Renal cortical epithelial cell (primary cell): ENCODE measurements around the gene PIK3C3. TPM values are rescaled to one million over a fixed set of nuclear protein-coding genes. Genes with fewer than 3 reads are reported as not detected.
"Not testable (repeated sequence)": the region's sequence is repeated elsewhere in the genome, so short reads cannot be mapped to it uniquely, and the experiment has no call there.

ENCODE experiments used
- DNase-seq: peaks from one replicate; pipeline ENCODE4 v3.0.0-alpha.2; 2011; ENCODE audit warnings: low read depth
- total RNA-seq: library from RNA; depleted of rRNA; stranded (reverse); fragments of >200 nt; gene quantifications from 2 replicates; pipeline ENCODE4 v1.2.3, GENCODE V29; 2014

PIK3C3 gene
- total RNA-seq, 1 donor from 2014 or later = 88.2 TPM

DNA sequence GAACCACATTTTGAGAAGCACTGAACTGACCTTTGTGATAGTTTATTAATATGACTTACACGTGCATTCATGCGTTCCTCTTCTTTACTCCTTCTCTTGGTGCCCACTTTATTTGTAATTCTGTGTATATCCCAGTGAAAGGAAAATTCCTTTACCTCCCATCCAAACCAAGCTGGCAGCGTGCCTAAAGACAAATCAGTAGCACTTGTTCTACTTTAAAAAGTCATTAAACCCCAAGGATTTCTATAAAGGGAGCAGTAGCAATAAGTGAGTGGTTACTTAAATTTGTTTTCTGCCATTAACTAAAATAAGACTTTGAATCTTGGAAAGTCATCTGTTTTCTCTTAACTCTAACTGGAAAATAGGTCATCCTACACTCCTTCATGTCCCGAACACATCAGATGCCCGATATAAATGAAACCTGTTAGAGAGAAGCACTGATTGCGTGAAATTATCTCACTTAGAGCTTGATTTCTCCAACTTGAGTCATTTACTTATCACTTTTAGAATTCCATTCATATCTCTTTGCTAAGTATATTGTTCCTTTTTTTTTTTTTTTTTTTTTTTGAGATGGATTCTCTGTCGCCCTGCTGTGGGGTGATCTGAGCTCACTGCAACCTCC, 10.7 kb downstream of the PIK3C3 start:
- no peak for DNase-seq

DNA sequence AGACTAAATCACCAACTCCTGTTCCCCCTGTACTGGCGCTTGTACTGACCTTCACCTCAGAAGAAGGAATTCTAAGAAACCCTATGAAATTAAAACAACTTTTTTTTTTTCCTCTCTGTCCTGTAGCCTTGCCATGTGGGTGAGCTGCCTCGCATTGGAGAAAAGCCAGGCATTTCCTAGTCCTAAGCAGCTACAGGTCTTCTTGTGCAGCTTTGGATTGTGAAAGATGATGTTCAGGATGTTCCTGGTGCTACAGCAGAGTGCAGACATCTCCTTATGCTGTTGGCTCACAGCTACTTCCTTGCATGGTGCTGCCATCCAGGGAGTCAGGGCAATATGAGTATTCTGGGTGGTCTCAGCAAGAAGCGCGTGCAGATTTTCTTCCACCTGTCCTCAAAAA, 11.9 kb downstream of the PIK3C3 start:
- DNase-seq = no peak

DNA sequence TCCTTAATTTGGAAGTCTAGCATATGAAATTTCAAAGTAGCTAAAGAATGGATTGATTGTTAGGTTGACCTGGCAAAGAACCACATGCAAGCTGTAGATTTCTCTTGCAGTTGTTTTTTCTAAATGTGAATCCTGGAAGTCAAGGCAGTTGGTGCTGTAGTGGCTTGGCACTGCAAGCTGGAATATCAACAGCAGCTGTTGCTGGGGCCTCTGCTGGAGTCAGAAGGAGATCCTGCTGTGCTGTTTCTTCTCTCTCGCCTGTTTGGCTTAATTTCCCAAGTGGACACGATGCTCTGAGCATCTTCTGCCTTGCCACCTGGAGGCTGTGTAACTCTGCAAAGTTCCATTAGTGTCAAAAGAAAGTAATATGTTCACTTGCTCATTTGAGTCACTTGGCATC, 12.6 kb downstream of the PIK3C3 start:
- no peak for DNase-seq

DNA sequence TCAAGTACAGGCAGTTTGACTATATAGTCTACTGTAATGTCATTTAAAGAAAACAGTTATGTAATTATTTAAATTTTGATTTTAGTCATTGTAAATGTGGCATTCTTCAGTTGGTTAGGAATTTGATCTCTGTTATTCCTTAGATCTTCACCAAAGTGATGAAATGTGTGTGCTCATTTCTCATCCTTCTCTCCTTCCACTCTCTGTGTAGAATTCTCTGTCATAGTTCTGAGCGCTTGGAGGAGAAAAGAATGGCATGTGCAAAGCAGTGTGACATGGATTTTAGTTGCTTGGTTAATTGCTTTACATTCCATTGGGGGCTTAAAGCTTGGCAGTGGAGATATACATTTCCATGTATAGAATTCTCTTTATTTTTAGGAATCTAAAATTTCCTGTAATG, 14.8 kb downstream of the PIK3C3 start:
- no peak for DNase-seq

DNA sequence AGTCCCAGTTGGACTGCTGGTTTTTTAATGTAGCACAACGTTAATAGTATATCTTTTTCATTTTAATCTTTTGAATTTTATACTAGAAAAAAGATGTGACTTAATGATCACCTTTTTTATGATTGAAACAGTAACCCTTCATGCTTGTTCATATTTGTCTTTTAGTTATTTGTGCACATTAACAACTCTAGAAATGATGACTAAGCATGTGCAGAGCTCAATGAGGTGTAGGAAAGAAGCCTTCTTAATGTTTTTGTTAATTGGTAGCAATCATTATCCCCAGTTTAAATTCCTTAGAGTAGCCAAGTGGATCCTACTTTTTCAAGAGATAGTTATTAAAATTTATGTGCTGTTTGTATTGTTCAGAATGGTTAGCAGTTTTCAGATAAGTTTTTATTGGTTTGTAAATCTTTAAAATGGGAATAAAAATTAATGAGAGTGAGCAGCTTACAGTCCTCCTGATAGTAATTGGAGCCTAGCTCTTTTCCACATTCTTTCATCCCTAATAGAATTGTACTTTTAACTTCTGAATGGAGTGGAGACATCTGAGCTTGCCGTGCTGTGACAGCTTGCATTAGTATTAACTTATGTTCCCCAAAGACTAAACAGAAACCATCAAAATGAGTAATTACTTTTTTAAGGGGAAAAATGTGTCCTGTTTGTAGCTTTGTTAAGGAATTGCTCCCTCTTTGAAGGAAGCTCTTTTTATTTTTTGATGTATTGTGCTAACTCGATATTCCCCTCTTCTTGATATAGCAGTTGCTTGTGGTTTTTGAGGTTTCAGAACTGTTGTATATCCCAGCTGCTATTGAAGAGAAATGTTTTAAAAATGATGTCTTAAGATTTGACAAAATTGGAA, 17.3 kb downstream of the PIK3C3 start:
- DNase-seq = peak; percentile 36

DNA sequence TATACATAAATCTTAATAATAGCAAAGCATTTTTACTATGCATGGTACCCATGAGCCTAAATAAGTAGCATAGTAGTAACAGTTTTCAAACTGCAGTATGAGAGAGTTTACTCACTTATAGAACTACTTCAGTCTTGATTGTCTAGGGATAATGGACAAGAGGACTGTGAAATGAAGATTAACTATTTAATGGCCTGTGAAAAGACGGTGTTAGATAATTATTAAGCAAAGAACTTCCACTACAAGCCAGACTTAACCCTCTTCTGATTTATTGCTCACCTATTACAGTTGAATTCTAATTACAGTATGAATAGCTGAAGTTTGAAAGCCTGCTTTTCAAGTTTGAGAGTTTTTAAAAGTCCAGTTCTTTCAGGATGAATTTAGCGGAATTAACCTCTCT, 18.9 kb downstream of the PIK3C3 start:
- DNase-seq = peak; percentile 84

DNA sequence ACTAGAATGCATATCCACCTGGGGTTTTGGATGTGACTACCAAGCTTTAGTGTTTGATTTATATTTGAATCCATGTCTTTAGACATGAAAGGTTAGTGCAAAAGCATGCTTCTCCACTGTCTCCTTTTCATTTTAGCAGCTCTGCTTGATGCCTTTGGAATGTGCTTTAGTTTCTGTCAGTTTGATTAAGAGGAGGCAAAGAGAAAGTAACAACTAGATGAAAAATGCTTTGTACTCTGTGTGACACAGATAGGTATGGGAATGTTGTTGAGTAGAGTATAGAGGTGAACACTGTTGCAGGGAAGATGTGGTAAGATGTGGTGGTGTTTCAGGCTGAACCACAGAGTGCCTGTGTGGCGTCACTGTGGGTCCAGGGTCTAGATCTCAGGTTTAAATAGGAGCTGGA, 19.8 kb downstream of the PIK3C3 start:
- DNase-seq = peak; percentile 53

DNA sequence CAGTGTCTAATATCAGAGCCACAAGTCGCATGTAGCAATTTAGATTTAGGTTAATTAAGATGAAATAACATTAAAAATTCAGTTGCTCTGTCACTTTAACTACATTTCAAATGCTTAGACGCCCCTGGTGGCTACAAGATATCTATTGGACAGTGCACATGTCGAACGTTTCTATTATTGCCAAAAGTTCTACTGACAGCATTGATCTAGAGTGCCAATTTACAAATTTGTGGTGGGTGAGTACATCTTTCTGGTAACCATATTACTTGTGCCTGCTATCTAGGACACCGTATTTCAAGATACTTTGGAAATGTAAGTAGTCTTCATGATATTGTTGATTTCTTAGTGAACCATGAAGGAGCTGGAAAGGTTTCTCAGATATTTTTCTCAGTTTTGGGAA, 20.2 kb downstream of the PIK3C3 start:
- DNase-seq = no peak

DNA sequence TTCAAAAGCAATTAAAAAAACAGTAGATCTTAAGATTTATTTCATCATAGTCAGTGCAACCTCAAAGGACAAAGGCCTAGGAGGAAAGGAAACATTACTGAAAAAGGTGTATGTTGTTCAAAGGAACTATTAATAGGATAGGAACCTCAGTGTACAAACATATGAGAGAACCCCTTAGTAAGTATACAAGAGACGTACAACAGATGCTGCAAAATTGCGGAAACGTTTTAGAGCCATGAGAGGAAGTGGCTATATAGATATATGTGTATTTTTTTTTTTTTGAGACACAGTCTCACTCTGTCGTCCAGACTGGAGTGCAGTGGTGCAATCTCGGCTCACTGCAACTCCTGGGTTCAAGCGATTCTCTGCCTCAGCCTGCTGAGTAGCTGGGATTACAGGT, 22.2 kb downstream of the PIK3C3 start:
- no peak for DNase-seq

DNA sequence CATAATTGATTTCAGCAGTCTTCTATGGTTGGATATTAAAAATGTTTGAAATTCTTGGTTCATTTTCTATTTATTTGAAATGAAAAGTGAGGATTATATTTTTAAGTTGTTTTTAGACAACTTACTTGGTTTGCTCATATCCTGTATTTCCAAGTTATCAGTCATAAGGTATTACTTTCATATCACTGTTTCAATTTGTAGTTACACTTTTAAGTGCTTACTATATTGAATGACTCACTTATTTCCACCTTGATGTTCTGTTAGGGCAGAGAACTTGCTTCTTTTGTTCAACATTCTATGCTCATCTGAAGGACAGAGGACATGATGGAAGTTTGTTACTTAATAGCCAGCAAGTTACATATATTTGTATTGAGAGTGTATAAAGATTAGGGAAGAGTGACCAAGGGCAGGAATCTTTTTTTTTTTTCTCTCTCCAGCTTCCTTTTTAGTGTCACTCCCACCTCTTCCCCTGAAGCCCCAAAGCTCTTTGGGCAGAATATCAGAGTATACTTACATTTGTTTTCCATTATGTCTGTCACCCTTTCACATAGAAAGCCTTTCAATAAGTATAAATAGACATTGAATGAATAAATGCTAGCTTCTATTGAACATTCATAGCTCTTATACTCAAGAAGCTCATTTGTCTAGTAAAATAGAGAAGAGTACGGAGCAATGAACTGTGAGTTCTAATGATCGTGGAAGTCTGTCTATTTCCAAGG, 28.1 kb downstream of the PIK3C3 start:
- DNase-seq = peak; percentile 16

DNA sequence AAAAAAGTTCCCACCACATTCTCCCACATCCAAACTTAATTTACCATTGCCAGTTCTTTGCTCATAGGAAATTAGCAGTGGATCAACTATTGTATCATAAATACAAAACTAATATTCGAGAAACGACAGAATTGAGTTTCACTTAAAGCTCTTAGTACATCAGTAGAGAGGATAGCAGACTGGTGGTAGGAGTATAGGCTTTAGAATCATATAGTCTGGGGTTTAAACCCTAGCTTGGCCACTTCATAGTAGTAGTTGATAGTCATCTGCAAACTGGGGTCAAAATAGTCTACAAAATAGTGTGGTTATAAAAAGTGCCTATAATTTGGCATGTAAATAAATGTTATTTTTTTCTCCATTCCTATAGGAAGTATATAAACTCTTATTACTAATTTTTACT, 30.9 kb downstream of the PIK3C3 start:
- no peak for DNase-seq

DNA sequence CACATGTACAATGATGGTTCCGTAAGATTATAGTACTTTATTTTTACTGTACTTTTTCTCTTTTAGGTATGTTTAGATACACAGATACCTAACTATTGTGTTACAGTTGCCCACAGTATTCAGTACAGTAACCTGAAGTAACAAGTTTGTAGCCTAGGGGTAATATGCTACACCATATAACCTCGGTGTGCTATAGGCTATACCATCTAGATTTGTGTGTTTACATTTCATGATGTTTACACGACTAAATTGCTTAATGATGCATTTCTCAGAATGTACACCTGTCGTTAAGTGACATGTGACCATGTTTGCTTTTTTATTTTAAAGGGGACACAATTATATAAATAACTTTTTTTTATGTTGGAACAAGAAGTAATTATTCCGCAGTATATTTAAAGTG, 34.5 kb downstream of the PIK3C3 start:
- DNase-seq = no peak

DNA sequence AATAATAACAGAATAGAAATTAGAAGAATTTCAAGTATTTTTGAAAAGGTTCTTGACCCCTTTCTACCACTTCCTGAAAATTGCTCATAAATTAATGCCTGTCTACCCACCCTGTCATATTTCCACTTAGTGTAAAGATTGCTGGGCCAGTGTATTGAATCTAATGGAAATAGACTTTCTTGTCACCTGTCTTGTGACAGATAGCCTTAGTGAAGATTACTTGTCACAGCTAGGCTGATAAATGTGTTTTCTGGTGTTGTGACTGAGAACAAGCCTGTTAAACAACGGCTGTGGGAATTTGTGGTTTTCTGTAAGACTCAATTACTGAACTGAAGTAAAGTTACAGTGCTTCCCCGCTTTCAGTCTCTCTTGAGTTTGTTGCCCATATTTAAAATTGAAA, 37.0 kb downstream of the PIK3C3 start:
- DNase-seq = no peak

DNA sequence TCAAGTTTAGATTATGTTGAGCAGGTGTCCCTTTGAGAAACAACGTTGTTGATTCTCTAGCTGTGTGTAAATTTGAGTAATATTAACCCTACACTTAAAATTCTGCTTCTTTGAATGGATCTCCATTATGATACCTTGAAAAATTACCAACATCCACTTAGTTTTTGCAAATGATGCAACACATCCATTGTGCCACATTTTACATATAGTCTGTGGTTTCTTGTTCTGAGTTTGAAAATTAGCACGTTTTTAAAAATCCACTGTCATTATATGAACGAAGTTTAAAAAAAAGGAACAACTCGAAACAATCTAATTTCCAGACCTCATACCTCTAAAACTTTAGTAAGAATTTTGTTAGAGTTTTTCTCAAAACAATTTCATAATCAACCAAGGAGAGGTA, 37.7 kb downstream of the PIK3C3 start:
- no peak for DNase-seq

DNA sequence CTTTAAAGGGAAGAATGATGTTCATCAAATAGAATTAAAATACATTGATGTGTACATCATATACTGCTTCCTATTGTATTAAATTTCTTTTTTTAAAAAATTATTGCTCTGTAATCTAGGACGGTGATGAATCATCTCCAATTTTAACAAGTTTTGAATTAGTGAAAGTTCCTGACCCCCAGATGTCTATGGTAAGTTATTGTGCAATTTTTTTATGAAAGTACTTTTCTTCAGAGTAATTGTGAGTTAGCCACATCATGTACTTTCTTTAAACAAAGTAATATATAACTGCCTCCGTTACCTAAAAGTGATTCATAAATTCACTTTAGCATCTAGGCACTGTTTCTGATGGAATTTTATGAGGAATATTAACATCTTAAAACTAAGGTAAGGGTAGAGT, 38.1 kb downstream of the PIK3C3 start:
- no peak for DNase-seq

DNA sequence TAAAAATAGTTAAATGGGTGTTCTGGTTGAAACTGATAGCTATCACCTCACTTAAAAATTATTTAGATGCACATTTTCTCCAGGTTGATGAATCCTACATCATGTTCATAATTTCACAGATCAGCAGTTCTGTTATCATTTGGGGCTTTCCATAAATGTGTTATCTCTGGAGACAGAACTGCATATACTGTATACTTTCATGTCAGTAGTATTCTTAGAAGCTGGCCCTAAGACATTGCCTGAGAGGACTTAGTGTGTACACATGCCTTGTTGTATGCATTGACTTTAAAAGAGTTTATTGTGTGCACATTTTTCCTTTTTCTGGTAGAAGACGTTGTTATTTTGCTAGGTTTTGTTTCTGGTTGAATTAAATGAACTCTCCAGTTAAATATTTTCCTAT, 41.0 kb downstream of the PIK3C3 start:
- DNase-seq = no peak

DNA sequence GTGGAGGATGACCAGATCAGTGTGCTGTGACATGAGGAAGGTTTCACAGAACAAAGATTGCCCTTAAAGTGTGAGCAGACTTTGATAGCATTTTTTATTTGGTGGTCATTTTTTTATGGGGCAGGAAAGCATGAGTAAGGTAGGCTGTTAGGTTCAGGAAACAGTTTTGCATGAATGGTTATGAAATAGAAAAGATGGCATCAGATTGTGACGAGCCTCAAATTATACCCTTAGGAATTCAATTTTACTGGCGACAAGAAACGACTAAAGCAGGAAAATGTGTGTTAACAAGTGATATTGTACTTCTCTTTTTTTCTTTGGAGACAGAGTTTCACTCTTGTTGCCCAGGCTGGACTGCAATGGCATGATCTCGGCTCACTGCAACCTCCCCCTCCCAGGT, 44.7 kb downstream of the PIK3C3 start:
- DNase-seq = no peak

DNA sequence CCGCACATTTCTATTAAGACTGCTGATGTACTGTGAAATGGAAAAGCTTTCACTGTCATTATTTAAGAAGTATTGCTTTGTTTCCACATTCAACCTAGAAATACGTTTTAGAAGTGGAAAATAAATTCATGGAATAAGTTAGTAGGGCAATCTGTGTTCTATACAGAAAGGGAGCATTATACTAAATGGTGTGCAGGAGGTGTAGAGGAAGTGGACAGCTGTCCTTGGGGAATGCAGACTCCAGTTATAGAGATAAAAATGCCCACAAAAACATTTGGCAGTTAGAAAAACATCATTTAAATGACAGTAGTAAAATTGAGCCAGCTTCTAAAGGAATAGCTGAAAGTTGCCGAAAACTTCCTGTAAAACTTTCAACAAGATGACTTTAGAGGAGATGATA, 46.8 kb downstream of the PIK3C3 start:
- DNase-seq = no peak

DNA sequence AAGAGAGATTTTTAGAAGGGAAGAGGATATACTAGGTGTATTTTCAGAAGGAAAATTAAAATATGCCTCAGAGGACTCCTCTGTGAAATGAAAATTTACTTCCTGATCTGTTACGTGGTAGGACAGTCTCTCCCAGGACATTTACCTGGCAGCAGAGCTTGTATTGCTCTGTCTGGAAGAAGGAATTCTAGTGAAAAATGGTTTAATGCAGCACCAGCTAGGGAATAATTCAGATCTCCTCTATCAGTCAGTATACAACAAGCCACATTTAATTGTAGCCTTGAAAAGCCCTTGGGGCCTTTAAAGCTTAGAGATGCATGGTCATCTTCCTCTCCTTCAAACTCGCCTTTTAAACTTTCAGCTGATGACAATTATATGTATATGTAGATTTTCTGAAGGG, 49.6 kb downstream of the PIK3C3 start:
- no peak for DNase-seq

DNA sequence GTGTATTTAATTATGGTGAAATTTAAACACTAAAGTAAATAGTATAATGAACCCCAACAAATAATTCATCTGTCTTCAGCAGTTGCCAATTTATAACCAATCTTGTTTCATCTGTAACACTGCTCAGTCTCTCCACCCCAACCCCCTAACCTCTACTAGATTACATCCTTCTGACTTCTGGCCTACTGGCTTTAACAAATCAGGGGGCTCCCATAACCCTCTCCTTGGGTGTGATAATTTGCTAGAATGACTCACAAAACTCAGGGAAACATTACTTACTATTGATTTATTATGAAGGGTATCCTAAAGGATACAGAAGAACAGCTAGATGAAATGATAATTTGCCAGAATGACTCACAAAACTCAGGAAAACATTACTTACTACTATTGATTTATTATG, 50.7 kb downstream of the PIK3C3 start:
- DNase-seq = no peak

DNA sequence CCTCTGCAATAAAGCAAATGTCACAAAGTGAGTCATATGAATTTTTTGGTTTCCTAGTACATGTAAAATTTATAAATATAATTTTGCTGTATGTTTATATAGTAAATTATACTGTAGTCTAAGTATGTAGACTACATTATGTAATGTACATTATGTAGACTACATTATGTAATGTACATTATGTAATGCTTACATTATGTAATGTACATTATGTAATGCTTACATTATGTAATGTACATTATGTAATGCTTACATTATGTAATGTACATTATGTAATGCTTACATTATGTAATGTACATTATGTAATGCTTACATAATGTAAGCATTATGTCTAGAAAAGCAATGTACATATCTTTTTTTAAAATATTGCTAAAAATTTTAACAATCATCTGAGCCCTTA, 54.4 kb downstream of the PIK3C3 start:
- not testable (repeated sequence) for DNase-seq

DNA sequence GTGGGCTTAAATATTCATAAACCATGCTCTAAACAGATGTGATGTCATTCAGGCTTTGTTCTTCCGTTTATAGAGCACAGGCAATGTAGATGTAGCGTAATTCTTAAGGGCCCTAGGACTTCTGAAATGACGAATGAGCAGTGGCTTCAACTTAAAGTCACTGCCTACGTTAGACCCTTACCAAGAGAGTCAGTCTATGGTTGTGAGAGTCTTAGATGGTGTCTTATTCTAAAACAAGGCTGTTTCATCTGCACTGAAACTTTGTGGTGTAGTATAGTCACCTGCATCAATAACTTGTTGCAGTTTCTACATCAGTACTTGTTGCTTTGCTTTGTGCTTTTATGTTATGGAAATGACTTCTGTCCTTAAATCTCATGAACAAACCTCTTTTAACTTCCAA, 56.0 kb downstream of the PIK3C3 start:
- DNase-seq = no peak

DNA sequence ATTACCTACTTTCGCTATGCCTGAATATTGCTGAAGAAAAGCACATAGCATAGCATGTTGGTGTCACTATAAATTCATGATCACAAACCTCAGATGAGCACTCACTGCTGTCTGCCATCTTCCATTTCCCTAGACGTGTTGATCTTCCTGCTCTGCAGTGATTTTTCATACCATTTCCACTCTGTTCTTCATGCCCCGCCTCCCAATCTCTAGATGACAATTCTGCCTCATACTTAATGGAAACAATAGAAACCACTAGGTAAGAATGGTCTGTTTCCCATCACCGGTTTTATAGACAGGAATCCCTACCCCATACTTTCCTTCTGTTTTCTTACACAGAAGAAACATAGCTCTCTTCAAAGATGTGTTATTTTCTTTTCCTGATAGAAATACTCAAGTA, 63.8 kb downstream of the PIK3C3 start:
- DNase-seq = peak; percentile 27
